ENCODE measurements around the gene NPY. TPM values are rescaled to one million over a fixed set of nuclear protein-coding genes. Genes with fewer than 3 reads are reported as not detected.
A peak's percentile ranks its signal among the peaks of the same experiment; 100 is the strongest.

NPY gene
- total RNA-seq, 2 experiments from 2014 or later, result not detected

- Mint-ChIP-seq H3K9me3 (no peaks in the 10 kb centered on the region), H3K27me3 (peaks cover 64% of the 10 kb centered on the region), H3K36me3 (ENCODE audit: low read depth) (no peaks in the 10 kb centered on the region), H3K4me1 (ENCODE audit: low read depth) (peaks cover 12% of the 10 kb centered on the region), H3K4me3 (no peak overlapping the region), H3K27ac (no peak overlapping the region)
- H3K36me3 ChIP-seq (ENCODE audit: insufficient read depth, low read length), result no peaks in the 10 kb centered on the region
- CTCF ChIA-PET, result interaction anchor here (1.2 kb wide), 1 partner anchor 375 kb away, joined by 4 read pairs; no protein-coding TSS in a partner anchor
- POLR2A ChIA-PET, result no interaction called here
- H3K9me3 ChIP-seq (ENCODE audit: control insufficient read depth in 1 of 2, insufficient read depth in 1 of 2, low read length in 2 of 2), result peaks cover 0 to 2% of the 10 kb centered on the region in 2 experiments
- peak; percentile 14 for TF ChIP-seq CTCF (IDR thresholded peaks at IDR 0.05)
- ATAC-seq (ENCODE audit: poor library complexity) (peak; percentile 72), DNase-seq (peak in 4 of 14 experiments; percentile 9 to 64 (median 56))
- no peak overlapping the region for H3K4me3 ChIP-seq (ENCODE audit: low read length)
- peaks cover 5% of the 10 kb centered on the region for H3K4me1 ChIP-seq (ENCODE audit: insufficient read depth, low read length)
- intact Hi-C loops (cut with DNase I, micrococcal nuclease), result loop anchor here (2.0 to 5.0 kb wide), 4 partner anchors 297 to 802 kb away; no protein-coding TSS in a partner anchor
- no peak overlapping the region for H3K27ac ChIP-seq (ENCODE audit: low read depth in 1 of 2, low read length in 2 of 2)
- H3K27me3 ChIP-seq (ENCODE audit: control insufficient read depth in 1 of 2, insufficient read depth in 2 of 2, low read length in 2 of 2), result peaks cover 17 to 29% of the 10 kb centered on the region in 2 experiments
These were observed 6.1 kb downstream of the NPY start for GRCh38 chr7:24290004-24290641.

- no peak for TF ChIP-seq CTCF (IDR thresholded peaks at IDR 0.05)
- ChIA-PET CTCF (interaction anchor here (1.2 kb wide), 1 partner anchor 374 kb away, joined by 4 read pairs; no protein-coding TSS in a partner anchor), POLR2A (no interaction called here)
- H3K4me3 ChIP-seq (ENCODE audit: low read length), result no peak overlapping the region
- H3K27ac Mint-ChIP-seq, result no peak overlapping the region
- no peaks in the 10 kb centered on the region for H3K9me3 Mint-ChIP-seq
- H3K4me1 ChIP-seq (ENCODE audit: insufficient read depth, low read length), result no peaks in the 10 kb centered on the region
- no peaks in the 10 kb centered on the region for H3K36me3 ChIP-seq (ENCODE audit: insufficient read depth, low read length)
- H3K4me3 Mint-ChIP-seq, result no peak overlapping the region
- peaks cover 10 to 20% of the 10 kb centered on the region in 2 experiments for H3K27me3 ChIP-seq (ENCODE audit: control insufficient read depth in 1 of 2, insufficient read depth in 2 of 2, low read length in 2 of 2)
- H3K27ac ChIP-seq (ENCODE audit: low read depth in 1 of 2, low read length in 2 of 2), result no peak overlapping the region
- H3K9me3 ChIP-seq (ENCODE audit: control insufficient read depth in 1 of 2, insufficient read depth in 1 of 2, low read length in 2 of 2), result no peaks in the 10 kb centered on the region
- ATAC-seq (ENCODE audit: poor library complexity) (no peak), DNase-seq (no peak)
- peaks cover 7% of the 10 kb centered on the region for H3K4me1 Mint-ChIP-seq (ENCODE audit: low read depth)
- H3K27me3 Mint-ChIP-seq, result peaks cover 54% of the 10 kb centered on the region
- intact Hi-C loops (cut with DNase I, micrococcal nuclease), result loop anchor here (2.0 to 5.0 kb wide), 4 partner anchors 296 to 801 kb away; no protein-coding TSS in a partner anchor
- no peaks in the 10 kb centered on the region for H3K36me3 Mint-ChIP-seq (ENCODE audit: low read depth)
These were observed 7.3 kb downstream of the NPY start for GRCh38 chr7:24291271-24291670.

GRCh38 chr7:24297362-24297761, 13.4 kb downstream of the NPY start:
- no peaks in the 10 kb centered on the region for H3K9me3 Mint-ChIP-seq
- H3K36me3 ChIP-seq (ENCODE audit: insufficient read depth, low read length), result no peaks in the 10 kb centered on the region
- no peak overlapping the region for H3K27ac Mint-ChIP-seq
- H3K27me3 ChIP-seq (ENCODE audit: control insufficient read depth in 1 of 2, insufficient read depth in 2 of 2, low read length in 2 of 2), result peaks cover 0 to 4% of the 10 kb centered on the region in 2 experiments
- H3K27me3 Mint-ChIP-seq, result peaks cover 20% of the 10 kb centered on the region
- DNase-seq, result no peak
- ChIA-PET CTCF (no interaction called here), POLR2A (no interaction called here)
- H3K4me1 Mint-ChIP-seq (ENCODE audit: low read depth), result no peaks in the 10 kb centered on the region
- no peak overlapping the region for H3K4me3 ChIP-seq (ENCODE audit: low read length)
- no peak for TF ChIP-seq CTCF (IDR thresholded peaks at IDR 0.05)
- intact Hi-C loops (cut with DNase I, micrococcal nuclease), result no loop called here
- no peaks in the 10 kb centered on the region for H3K4me1 ChIP-seq (ENCODE audit: insufficient read depth, low read length)
- H3K27ac ChIP-seq (ENCODE audit: low read depth in 1 of 2, low read length in 2 of 2), result no peak overlapping the region
- H3K9me3 ChIP-seq (ENCODE audit: control insufficient read depth in 1 of 2, insufficient read depth in 1 of 2, low read length in 2 of 2), result no peaks in the 10 kb centered on the region
- H3K4me3 Mint-ChIP-seq, result no peak overlapping the region
- H3K36me3 Mint-ChIP-seq (ENCODE audit: low read depth), result no peaks in the 10 kb centered on the region
- ATAC-seq (ENCODE audit: poor library complexity), result no peak

Data from CD4-positive, alpha-beta T cell (primary cell).